ENCODE measurements around the gene CFAP20.
"Not testable (repeated sequence)": the region's sequence is repeated elsewhere in the genome, so short reads cannot be mapped to it uniquely, and the experiment has no call there.

Gene CFAP20

DNA sequence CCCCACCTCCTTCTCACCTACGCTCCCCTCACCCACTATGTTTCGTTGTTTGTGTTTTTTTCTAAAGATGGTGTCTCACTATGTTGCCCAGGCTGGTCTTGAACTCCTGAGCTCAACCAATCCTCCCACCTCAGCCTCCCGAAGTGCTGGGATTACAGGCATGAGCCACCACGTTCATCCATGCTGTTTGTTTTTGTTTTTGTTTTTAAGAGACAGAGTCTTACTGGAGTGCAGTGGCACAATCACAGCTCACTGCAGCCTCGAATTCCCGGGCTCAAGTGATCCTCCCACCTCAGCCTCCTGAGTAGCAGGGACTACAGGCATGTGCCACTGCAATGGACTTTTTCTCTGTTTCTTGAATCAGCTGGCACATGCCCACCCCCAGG, 33.6 kb downstream of the CFAP20 start:
- DNase-seq: not testable (repeated sequence)

- no peak for DNase-seq
Measured at GRCh38 chr16:58094791-58095574, 34.2 kb downstream of the CFAP20 start.

GRCh38 chr16:58094026-58094425, 35.2 kb downstream of the CFAP20 start:
- no peak for DNase-seq

DNA sequence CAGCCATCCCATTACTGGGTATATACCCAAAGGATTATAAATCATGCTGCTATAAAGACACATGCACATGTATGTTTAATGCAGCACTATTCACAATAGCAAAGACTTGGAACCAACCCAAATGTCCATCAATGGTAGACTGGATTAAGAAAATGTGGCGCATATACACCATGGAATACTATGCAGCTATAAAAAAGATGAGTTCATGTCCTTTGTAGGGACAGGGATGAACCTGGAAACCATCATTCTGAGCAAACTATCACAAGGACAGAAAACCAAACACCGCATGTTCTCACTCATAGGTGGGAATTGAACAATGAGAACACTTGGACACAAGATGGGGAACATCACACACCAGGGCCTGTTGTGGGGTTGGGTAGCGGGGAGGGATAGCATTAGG, 38.8 kb downstream of the CFAP20 start:
- not testable (repeated sequence) for DNase-seq

- no peak for DNase-seq
Measured at GRCh38 chr16:58088091-58088490, 41.1 kb downstream of the CFAP20 start.

DNA sequence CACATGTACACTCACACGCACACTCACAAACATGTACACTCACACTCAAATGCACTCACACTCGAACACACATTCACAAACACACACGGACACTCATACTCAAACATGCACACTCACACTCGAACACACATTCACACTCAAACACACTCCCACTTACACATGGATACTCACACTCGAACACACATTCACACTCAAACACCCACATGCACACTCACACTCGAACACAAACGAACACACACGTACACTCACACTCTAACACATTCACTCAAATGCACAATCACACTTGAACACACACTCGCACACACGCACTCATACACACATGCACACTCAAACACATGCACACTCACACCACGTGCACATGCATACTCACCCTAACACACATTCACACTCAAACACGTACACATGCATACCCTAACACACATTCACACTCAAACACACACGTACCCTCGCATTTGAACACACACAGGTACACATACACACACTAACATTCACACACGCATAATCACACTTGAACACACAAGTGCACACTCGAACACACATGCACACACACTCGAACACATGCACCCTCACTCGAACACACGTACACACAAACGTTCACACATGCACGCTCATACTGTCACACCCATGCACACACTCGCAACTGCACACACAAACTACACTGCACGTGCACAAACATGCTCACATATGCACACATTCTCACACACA, 41.8 kb downstream of the CFAP20 start:
- no peak for DNase-seq

DNA sequence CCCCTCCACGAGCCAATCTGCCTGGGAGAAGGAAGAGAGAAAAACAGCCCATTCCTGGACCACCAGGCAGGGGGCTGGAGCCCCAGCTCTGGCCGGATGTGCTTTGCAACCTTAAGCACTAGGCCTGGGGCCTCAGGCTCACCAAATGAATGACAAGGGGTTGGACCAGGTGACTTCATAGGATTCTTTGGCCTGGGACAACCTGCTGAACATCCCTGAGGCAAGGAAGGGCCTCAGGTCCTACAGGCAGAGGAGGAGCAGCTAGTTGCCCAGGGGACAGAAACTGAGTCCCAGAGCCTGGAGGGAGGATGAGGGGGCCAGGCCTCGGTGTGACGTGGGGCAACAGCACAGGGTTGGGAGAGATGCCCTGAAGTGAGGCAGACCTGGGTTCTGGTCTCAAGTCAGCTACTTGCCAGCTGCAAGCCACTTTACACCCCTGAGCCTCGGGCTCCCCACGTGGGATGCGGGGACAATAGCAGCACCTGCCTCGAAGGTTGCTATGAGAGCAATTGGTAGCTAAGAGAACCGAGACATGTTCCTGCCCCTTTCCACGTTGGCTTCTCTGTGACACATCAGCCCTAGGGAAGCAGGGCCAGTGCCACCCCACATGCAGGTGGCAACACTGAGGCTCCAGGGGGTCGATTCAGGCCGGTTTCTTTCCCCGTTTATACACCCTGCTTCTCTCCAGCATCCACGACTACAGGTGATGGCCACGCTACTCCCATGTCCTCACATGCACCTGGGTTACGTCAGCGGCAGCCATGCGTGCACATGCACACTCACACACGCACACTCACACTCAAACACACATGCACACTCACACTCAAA, 42.6 kb downstream of the CFAP20 start:
- DNase-seq: no peak

- DNase-seq: no peak
Measured at GRCh38 chr16:58085584-58086251, 43.5 kb downstream of the CFAP20 start.

DNA sequence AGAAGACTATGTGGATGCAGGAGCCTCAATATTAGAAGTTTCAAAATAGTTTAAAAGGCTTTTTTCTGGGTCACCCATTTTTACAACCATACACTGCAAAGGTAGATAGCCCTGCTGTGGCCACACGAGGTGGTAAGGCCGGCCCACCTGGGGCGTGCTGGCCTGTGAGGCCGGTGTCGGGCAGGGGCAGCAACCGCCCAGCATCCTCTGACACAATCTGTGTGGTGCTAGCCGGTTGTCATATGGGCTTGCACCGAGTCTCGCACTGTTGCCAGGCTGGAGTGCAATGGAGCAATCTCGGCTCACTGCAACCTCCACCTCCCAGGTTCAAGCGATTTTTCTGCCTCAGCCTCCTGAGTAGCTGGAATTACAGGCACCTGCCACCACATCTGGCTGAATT, 44.0 kb downstream of the CFAP20 start:
- no peak for DNase-seq

- no peak for DNase-seq
Measured at GRCh38 chr16:58084635-58085034, 44.5 kb downstream of the CFAP20 start.

DNA sequence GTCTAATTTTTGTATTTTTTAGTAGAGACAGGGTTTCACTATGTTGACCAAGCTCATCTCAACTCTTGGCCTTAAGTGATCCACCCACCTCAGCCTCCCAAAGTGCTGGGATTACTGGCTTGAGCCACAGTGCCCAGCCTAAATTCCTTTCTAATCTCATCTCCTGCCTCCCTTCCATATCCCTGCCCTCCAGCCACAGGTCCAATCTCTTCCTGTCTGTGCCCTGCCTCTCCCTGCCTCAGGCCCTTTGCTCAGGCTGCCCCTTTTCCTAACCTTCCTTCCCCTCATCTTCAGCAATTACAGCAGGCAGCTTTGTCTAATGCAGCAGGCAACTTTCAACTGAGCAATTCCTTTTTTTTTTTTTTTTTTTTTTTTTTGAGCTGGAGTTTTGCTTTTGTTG, 46.8 kb downstream of the CFAP20 start:
- no peak for DNase-seq

DNA sequence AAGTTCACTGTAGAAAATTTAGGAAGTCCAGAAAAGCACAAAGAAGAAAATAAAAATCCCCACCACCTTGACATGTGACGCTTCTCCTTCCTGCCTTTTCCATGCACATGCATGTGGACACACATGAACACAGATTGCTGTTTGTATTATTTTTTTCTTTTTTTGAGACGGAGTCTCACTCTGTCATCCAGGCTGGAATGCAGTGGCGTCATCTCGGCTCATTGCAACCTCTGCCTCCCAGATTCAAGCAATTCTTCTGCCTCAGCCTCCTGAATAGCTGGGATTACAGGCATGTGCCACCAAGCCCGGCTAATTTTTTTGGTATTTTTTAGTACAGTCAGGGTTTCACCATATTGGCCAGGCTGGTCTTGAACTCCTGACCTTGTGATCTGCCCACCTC, 48.5 kb downstream of the CFAP20 start:
- DNase-seq: not testable (repeated sequence)

- no peak for DNase-seq
Measured at GRCh38 chr16:58077796-58078195, 51.4 kb downstream of the CFAP20 start.

GRCh38 chr16:58076514-58076913, 52.7 kb downstream of the CFAP20 start:
- no peak for DNase-seq

- DNase-seq: no peak
Measured at GRCh38 chr16:58074657-58075056, 54.5 kb downstream of the CFAP20 start.

- not testable (repeated sequence) for DNase-seq
Measured at GRCh38 chr16:58073086-58073485, 56.1 kb downstream of the CFAP20 start.

GRCh38 chr16:58072134-58072533, 57.0 kb downstream of the CFAP20 start:
- DNase-seq: not testable (repeated sequence)

- no peak for DNase-seq
Measured at GRCh38 chr16:58070585-58070984, 58.6 kb downstream of the CFAP20 start.
